ENCODE results near the gene KIF26A. TPM values are rescaled to one million over a fixed set of nuclear protein-coding genes. Genes with fewer than 3 reads are reported as not detected.

The KIF26A gene
- polyA plus RNA-seq, 3 donors: 5.0 to 7.7 (median 6.4) TPM

GRCh38 chr14:104179564-104180129 is 41.3 kb downstream of the KIF26A start:
- 87 to 92% (median 92%) methylated on average over 36 to 42 of the region's 42 CpGs for WGBS, 3 donors
- H3K27ac ChIP-seq (ENCODE audit: low read depth, low read length): no peak overlapping the region

- 69 to 81% (median 74%) methylated on average over 23 to 26 of the region's 26 CpGs for WGBS, 3 donors
- H3K27ac ChIP-seq (ENCODE audit: low read depth, low read length): no peak overlapping the region
Observed at GRCh38 chr14:104180561-104181165, 42.3 kb downstream of the KIF26A start.

DNA sequence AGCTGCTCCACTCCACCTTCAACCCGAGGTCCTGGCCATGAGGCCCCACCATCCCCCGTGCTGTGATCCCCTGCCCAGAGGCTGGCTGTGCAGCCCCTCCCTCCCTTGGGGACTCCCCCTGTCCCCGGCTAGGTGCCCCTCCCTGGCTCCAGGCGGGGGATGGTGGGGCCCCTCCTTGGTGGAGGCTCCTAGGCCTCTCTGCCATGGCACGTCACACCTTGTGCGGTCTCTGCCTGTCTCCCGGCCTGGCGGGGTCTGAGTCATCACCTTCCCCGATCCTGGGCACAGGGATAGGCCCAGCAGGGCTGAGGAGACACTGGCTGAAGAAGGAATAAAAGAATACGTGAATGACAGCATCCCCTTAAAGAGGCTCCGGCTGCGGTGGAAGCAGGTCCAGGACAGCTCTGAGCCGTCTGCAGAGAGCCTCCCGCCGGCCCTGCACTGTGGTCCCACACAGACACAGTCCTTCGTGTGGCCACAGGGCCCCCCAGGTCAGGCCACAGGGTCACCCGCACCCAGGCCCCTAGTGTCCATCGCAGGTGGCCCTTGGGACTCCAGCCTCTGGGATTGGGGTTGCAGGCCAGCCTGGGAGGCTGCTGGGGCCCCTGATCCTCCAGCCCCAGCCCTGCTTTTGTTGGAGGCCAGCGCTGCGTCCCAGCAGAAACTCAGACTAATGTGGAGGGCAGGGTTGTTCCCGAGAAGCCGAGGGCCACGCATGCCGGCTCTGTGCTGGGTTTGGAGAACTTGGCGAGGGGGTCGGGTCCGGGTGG is 43.6 kb downstream of the KIF26A start:
- no peak overlapping the region for H3K27ac ChIP-seq (ENCODE audit: low read depth, low read length)
- 72 to 84% (median 80%) methylated on average over 27 of the region's 27 CpGs for whole genome bisulfite sequencing, 3 donors

DNA sequence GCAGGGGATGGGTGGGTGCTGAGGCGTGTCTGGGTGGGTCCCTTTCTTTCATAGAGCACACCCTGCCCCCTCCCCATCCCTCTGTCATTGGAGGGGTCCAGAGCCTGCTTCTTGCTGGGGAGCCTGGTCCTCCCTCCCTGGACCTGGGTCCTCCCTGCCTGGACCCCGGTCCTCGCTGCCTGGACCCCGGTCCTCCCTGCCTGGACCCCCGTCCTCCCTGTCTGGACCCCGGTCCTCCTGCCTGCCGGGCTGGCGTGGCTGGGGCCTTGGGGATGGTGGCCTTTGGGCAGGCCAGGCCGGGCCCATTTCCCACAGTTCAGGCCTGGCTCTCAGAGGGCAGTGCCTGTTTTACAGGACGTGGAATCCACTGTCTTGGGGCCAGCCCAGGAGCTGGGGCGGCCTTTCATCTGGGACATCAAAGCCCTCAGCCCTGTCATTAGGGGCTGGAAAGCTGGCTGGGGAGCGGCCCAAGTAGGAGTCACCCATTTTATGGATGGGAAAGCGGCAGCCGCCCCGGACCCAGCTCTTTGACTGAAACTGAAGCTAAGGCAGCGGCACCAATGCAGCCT is 44.6 kb downstream of the KIF26A start:
- H3K27ac ChIP-seq (ENCODE audit: low read depth, low read length): no peak overlapping the region
- 80 to 90% (median 90%) methylated on average over 15 to 16 of the region's 16 CpGs for WGBS, 3 donors

DNA sequence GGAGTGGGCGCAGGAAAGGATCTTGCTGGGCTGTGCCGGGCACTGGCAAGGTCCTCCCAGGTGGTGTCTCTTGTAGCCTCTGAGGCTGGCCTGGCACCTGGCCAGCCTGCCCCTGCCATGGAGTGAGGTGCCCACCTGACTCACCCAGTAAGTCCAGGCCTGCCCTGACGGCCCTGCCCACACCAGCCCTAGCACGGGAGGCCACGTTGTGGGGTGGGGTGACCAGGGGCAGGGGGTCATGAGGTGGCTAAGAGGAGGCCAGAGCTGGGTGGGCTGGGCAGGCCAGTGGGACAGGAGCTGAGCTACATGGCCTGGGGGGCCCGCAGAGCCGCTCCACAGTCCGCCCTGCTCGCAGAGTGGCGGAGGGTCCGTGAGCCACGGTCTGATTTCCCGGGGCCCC is 45.4 kb downstream of the KIF26A start:
- 72 to 80% (median 80%) methylated on average over 10 to 13 of the region's 13 CpGs for WGBS, 3 donors

DNA sequence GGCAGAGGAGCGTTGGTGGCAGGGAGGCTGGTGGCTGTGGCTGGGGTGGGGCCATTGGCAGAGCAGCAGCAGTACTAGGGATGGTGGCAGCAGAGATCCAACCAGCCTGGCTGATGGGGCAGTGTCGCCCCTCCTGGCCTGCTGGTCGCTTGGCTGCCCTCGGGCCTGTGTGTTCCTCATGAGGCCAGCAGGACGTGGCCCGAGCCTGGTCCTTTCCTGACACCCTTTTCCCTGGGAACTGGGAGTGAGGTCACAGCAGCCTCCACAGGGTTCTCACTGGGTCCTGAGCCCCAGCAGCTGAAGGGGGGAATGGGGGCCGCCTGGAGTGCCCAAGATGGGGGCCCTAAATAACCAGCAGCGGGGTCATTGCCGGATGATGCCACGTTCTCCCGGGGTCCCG is 46.1 kb downstream of the KIF26A start:
- 58 to 78% (median 64%) methylated on average over 10 to 12 of the region's 12 CpGs for WGBS, 3 donors
- no peak overlapping the region for H3K27ac ChIP-seq (ENCODE audit: low read depth, low read length)

More for the DNA sequence above, 45.4 kb downstream of the KIF26A start:
- no peak overlapping the region for H3K27ac ChIP-seq (ENCODE audit: low read depth, low read length)

GRCh38 chr14:104184911-104185499 is 46.6 kb downstream of the KIF26A start:
- H3K27ac ChIP-seq (ENCODE audit: low read depth, low read length): no peak overlapping the region
- 47 to 56% (median 50%) methylated on average over 16 to 20 of the region's 20 CpGs for WGBS, 3 donors

DNA sequence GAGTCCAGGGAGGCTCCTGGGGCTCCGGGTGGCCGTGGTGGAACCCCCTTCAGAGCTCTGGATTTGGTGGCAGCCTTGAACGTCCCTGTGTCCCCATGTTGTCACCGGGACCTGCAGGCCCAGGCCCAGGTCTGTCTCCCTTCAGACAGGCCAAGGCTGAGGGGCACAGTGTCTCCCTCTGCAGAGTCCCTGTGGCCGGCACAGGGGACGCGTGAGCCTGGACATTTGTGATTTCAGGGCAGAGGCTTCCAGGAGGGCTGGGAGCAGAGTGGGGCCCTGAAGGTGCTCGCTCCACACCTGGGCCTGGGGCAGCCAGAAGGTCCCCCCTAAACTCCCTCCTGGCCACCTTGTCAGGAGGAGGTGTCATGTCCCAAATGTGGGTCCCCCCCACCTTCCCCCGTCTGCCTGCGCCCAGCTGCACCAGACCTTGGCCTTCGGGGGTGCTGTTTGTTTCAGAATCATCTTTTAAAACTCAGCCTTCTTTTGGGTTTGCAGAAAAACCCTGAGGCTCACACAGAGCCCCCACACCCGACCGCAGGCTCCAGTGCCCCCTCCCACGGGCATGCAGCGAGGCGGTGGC is 47.6 kb downstream of the KIF26A start:
- WGBS, 3 donors: 66 to 81% (median 80%) methylated on average over 13 to 16 of the region's 16 CpGs
- H3K27ac ChIP-seq (ENCODE audit: low read depth, low read length): no peak overlapping the region

DNA sequence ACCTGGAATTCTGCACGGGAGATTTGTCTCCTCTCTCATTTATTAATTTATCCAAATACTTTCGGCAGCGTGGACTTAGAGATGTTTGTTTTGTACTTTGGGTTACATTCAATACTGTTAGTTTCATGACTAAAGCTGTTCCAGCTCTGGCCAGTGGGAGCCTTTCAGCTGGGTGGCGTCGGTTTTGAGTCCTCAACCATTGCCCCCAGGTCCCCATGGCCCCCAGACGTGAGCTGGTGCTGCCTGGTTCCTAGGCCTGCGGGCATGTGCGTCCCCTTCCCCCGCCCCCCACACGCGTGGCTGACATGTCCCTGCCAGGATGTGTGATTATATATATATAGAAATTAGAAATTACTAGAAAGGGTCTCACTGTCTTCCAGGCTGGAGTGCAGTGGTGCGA is 48.2 kb downstream of the KIF26A start:
- no peak overlapping the region for H3K27ac ChIP-seq (ENCODE audit: low read depth, low read length)
- 67 to 78% (median 76%) methylated on average over 12 of the region's 12 CpGs for WGBS, 3 donors

GRCh38 chr14:104187121-104187889 is 48.9 kb downstream of the KIF26A start:
- 72 to 83% (median 73%) methylated on average over 27 of the region's 27 CpGs for WGBS, 3 donors
- no peak overlapping the region for H3K27ac ChIP-seq (ENCODE audit: low read depth, low read length)

GRCh38 chr14:104187931-104188726 is 49.7 kb downstream of the KIF26A start:
- no peak overlapping the region for H3K27ac ChIP-seq (ENCODE audit: low read depth, low read length)
- WGBS, 3 donors: 66 to 82% (median 71%) methylated on average over 27 of the region's 27 CpGs

DNA sequence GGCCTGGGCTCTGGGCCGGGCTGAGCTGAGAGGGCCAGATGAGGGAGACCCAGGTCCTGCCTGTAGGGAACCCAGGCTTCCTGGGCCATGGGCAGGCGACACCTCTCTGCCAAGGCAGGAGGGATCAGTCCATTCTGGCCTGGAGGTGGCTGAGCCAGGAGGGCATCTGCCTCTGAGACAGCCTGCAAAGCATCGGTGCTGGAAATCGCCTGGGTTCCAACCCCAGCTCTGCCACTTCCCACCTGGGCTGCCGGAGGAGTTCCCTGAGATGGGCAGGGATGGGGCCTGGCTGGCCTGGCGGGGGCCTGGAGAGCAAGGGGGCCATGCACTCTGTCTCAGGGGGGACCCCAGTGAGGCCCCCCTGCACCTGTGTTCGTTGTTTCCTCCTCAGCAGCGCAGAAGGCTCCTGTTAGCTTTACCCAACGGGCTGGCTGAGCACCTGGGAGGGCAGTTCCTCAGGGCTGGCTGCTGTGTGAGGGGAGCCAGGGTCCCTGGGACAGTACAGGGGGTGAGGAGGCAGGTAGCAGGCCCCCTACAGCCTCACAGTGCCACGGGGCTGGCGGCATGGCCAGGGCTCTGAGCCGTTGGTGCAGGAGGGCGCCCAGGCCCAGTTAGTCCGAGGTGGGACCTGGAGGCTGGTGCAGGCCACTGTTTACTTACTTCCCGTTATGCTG is 50.5 kb downstream of the KIF26A start:
- WGBS, 3 donors: 74 to 82% (median 81%) methylated on average over 15 of the region's 15 CpGs
- no peak overlapping the region for H3K27ac ChIP-seq (ENCODE audit: low read depth, low read length)

DNA sequence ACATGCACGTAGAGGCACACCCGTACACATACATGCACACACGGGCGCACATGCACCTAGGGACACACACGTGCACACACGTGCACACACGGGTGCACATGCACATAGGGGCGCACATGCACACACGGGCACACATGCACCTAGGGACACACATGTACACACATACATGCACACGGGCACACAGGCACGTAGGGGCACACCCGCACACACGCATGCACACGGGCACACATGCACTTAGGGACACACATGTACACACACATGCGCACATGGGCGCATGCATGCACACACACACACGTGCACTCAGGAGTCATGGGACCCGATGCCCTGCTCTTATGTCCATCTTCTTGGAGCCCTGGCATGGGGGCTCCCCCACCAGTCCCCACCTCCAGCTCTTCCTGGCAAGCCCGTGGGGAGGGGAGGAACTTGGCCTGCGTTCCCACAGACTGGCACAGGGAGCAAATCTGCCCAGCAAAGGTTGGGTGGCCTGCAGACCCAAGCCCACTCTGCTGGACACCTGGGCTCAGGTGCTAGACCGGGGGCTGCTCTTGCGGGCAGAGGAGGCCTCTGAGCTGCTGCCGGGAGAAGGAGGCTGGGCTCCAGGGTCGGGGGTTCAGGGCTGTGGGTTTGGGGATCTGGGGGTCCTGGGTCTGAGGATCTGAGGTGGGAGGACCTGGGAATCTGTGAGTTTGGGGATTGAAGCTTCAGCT is 51.4 kb downstream of the KIF26A start:
- WGBS, 3 donors: 86 to 91% (median 90%) methylated on average over 24 of the region's 24 CpGs

GRCh38 chr14:104190396-104191000 is 52.1 kb downstream of the KIF26A start:
- H3K27ac ChIP-seq (ENCODE audit: low read depth, low read length): no peak overlapping the region
- 80 to 87% (median 83%) methylated on average over 12 of the region's 12 CpGs for WGBS, 3 donors

More for the DNA sequence above, 51.4 kb downstream of the KIF26A start:
- no peak overlapping the region for H3K27ac ChIP-seq (ENCODE audit: low read depth, low read length)

GRCh38 chr14:104191409-104191997 is 53.1 kb downstream of the KIF26A start:
- 71 to 78% (median 73%) methylated on average over 20 to 21 of the region's 21 CpGs for WGBS, 3 donors
- H3K27ac ChIP-seq (ENCODE audit: low read depth, low read length): no peak overlapping the region
